ENCODE measurements around the gene NRXN3. TPM values are rescaled to one million over a fixed set of nuclear protein-coding genes. Genes with fewer than 3 reads are reported as not detected.
A peak's percentile ranks its signal among the peaks of the same experiment; 100 is the strongest.

The NRXN3 gene
- total RNA-seq, 1 experiment from 2014 or later, result 1.1 TPM

- intact Hi-C loops (cut with micrococcal nuclease), result no loop called here
- Histone ChIP-seq H3K4me3 (ENCODE audit: low read length) (no peak overlapping the region), H3K9me3 (ENCODE audit: low read length) (no peaks in the 10 kb centered on the region), H3K36me3 (ENCODE audit: low read depth, low read length) (no peaks in the 10 kb centered on the region), H3K4me2 (ENCODE audit: low read length) (no peak overlapping the region), H3K4me1 (ENCODE audit: insufficient read depth, low read length) (no peaks in the 10 kb centered on the region), H3K79me2 (ENCODE audit: low read length) (no peaks in the 10 kb centered on the region), H3K9me2 (replicated peaks; ENCODE audit: low read length) (no peaks in the 10 kb centered on the region), H3F3A (ENCODE audit: low read length, unreplicated experiment) (no peaks in the 10 kb centered on the region), H3K27ac (ENCODE audit: low read length) (no peak overlapping the region), H4K20me1 (ENCODE audit: low read length) (no peaks in the 10 kb centered on the region), H2AFZ (ENCODE audit: low read length) (no peak overlapping the region), H3K27me3 (ENCODE audit: low read length) (no peaks in the 10 kb centered on the region), H3K9ac (ENCODE audit: low read length) (no peak overlapping the region)
- CTCF ChIA-PET, result no interaction called here
- DNase-seq, result no peak
- no peak for ATAC-seq
- no TSS peak for BruUV-seq (replicated peaks)
- POLR2A ChIA-PET (ENCODE audit: unreplicated experiment), result no interaction called here
- no peak for TF ChIP-seq EZH2phosphoT487 (IDR thresholded peaks at IDR 0.05; ENCODE audit: borderline replicate concordance, low read length)
- no peak for TF ChIP-seq EZH2 (IDR thresholded peaks at IDR 0.05; ENCODE audit: low read length, unreplicated experiment)
- TF ChIP-seq CTCF (conservative IDR thresholded peaks at IDR 0.05; ENCODE audit: low read depth, low read length), result no peak
Observed at GRCh38 chr14:78131201-78131600, 39.0 kb upstream of the NRXN3 start.

GRCh38 chr14:78131616-78132015, 38.6 kb upstream of the NRXN3 start:
- no peaks in the 10 kb centered on the region for H3K27me3 ChIP-seq (ENCODE audit: low read length)
- TF ChIP-seq EZH2phosphoT487 (IDR thresholded peaks at IDR 0.05; ENCODE audit: borderline replicate concordance, low read length) (no peak), EZH2 (IDR thresholded peaks at IDR 0.05; ENCODE audit: low read length, unreplicated experiment) (no peak), CTCF (conservative IDR thresholded peaks at IDR 0.05; ENCODE audit: low read depth, low read length) (no peak)
- H3F3A ChIP-seq (ENCODE audit: low read length, unreplicated experiment), result no peaks in the 10 kb centered on the region
- ChIA-PET CTCF (no interaction called here), POLR2A (ENCODE audit: unreplicated experiment) (no interaction called here)
- ATAC-seq (no peak), DNase-seq (no peak)
- H2AFZ ChIP-seq (ENCODE audit: low read length), result no peak overlapping the region
- no peaks in the 10 kb centered on the region for H3K36me3 ChIP-seq (ENCODE audit: low read depth, low read length)
- no peaks in the 10 kb centered on the region for H3K9me3 ChIP-seq (ENCODE audit: low read length)
- no TSS peak for BruUV-seq (replicated peaks)
- intact Hi-C loops (cut with micrococcal nuclease), result no loop called here
- no peak overlapping the region for H3K4me2 ChIP-seq (ENCODE audit: low read length)
- no peak overlapping the region for H3K9ac ChIP-seq (ENCODE audit: low read length)
- no peaks in the 10 kb centered on the region for H3K9me2 ChIP-seq (replicated peaks; ENCODE audit: low read length)
- no peaks in the 10 kb centered on the region for H4K20me1 ChIP-seq (ENCODE audit: low read length)
- H3K27ac ChIP-seq (ENCODE audit: low read length), result no peak overlapping the region
- no peaks in the 10 kb centered on the region for H3K79me2 ChIP-seq (ENCODE audit: low read length)
- no peak overlapping the region for H3K4me3 ChIP-seq (ENCODE audit: low read length)
- no peaks in the 10 kb centered on the region for H3K4me1 ChIP-seq (ENCODE audit: insufficient read depth, low read length)

- H4K20me1 ChIP-seq (ENCODE audit: low read length), result no peaks in the 10 kb centered on the region
- no peak overlapping the region for H3K27ac ChIP-seq (ENCODE audit: low read length)
- BruUV-seq (replicated peaks), result no TSS peak
- no peaks in the 10 kb centered on the region for H3K9me2 ChIP-seq (replicated peaks; ENCODE audit: low read length)
- no peak overlapping the region for H3K4me2 ChIP-seq (ENCODE audit: low read length)
- no peaks in the 10 kb centered on the region for H3K79me2 ChIP-seq (ENCODE audit: low read length)
- intact Hi-C loops (cut with micrococcal nuclease), result no loop called here
- TF ChIP-seq EZH2phosphoT487 (IDR thresholded peaks at IDR 0.05; ENCODE audit: borderline replicate concordance, low read length) (no peak), EZH2 (IDR thresholded peaks at IDR 0.05; ENCODE audit: low read length, unreplicated experiment) (no peak), CTCF (conservative IDR thresholded peaks at IDR 0.05; ENCODE audit: low read depth, low read length) (no peak)
- H3K27me3 ChIP-seq (ENCODE audit: low read length), result no peaks in the 10 kb centered on the region
- H3K9me3 ChIP-seq (ENCODE audit: low read length), result no peaks in the 10 kb centered on the region
- no peak overlapping the region for H3K9ac ChIP-seq (ENCODE audit: low read length)
- no peak overlapping the region for H3K4me3 ChIP-seq (ENCODE audit: low read length)
- peak; percentile 24 for DNase-seq
- no peak overlapping the region for H2AFZ ChIP-seq (ENCODE audit: low read length)
- no peaks in the 10 kb centered on the region for H3K4me1 ChIP-seq (ENCODE audit: insufficient read depth, low read length)
- no peak for ATAC-seq
- ChIA-PET POLR2A (ENCODE audit: unreplicated experiment) (no interaction called here), CTCF (no interaction called here)
- H3F3A ChIP-seq (ENCODE audit: low read length, unreplicated experiment), result no peaks in the 10 kb centered on the region
- no peaks in the 10 kb centered on the region for H3K36me3 ChIP-seq (ENCODE audit: low read depth, low read length)
Observed at GRCh38 chr14:78135450-78135891, 34.7 kb upstream of the NRXN3 start.
